GM12892 (cell line): ENCODE measurements around the gene GRB2.

Source experiments
- DNase-seq: peaks from one replicate; pipeline ENCODE4 v3.0.0; 2011; ENCODE audit not compliant: insufficient read length
- FAIRE-seq: peaks from 2 replicates; lab custom pipeline; 2011; peaks lifted over from hg19 to GRCh38; lab: Jason Lieb, UNC
- POLR2A ChIP-seq: IDR thresholded peaks from 2 replicates; pipeline ENCODE4 v1.6.1; 2011; ENCODE audit warnings: low read depth, low read length, control low read depth
- POLR2AphosphoS5 ChIP-seq: IDR thresholded peaks from 2 replicates; pipeline ENCODE4 v1.6.1; 2011; ENCODE audit warnings: low read depth, low read length, control low read depth
- TAF1 ChIP-seq: IDR thresholded peaks from 2 replicates; pipeline ENCODE4 v1.6.1; 2011; ENCODE audit warnings: low read depth, mild to moderate bottlenecking, control low read depth, low read length, borderline replicate concordance

GRB2 gene

GRCh38 chr17:75341784-75342486, 63.5 kb downstream of the GRB2 start:
- no peak for FAIRE-seq
- TF ChIP-seq TAF1 (no peak), POLR2AphosphoS5 (no peak), POLR2A (no peak)
- DNase-seq, result no peak

- no peak for FAIRE-seq
- TF ChIP-seq POLR2A (no peak), TAF1 (no peak), POLR2AphosphoS5 (no peak)
- DNase-seq, result no peak
These were observed 64.8 kb downstream of the GRB2 start for GRCh38 chr17:75340631-75341030.

- FAIRE-seq (no peak), DNase-seq (no peak)
- TF ChIP-seq POLR2AphosphoS5, result no peak
- TF ChIP-seq TAF1, result no peak
- no peak for TF ChIP-seq POLR2A
These were observed 65.5 kb downstream of the GRB2 start for GRCh38 chr17:75339971-75340370.

GRCh38 chr17:75338335-75338734, 67.1 kb downstream of the GRB2 start:
- FAIRE-seq, result peak; percentile 40
- no peak for DNase-seq
- TF ChIP-seq POLR2AphosphoS5 (no peak), POLR2A (no peak), TAF1 (no peak)

- FAIRE-seq, result no peak
These were observed 70.2 kb downstream of the GRB2 start for GRCh38 chr17:75335315-75335714.

GRCh38 chr17:75334723-75335122, 70.8 kb downstream of the GRB2 start:
- FAIRE-seq (no peak), DNase-seq (no peak)
- TF ChIP-seq POLR2AphosphoS5, result no peak
- no peak for TF ChIP-seq POLR2A
- no peak for TF ChIP-seq TAF1

More at GRCh38 chr17:75335315-75335714, 70.2 kb downstream of the GRB2 start:
- no peak for DNase-seq
- TF ChIP-seq POLR2AphosphoS5 (no peak), POLR2A (no peak), TAF1 (no peak)

GRCh38 chr17:75331671-75332070, 73.8 kb downstream of the GRB2 start:
- no peak for FAIRE-seq
- no peak for DNase-seq
- no peak for TF ChIP-seq POLR2AphosphoS5
- no peak for TF ChIP-seq POLR2A
- TF ChIP-seq TAF1, result no peak

GRCh38 chr17:75327757-75328156, 77.7 kb downstream of the GRB2 start:
- FAIRE-seq (no peak), DNase-seq (no peak)
- no peak for TF ChIP-seq POLR2A
- no peak for TF ChIP-seq POLR2AphosphoS5
- TF ChIP-seq TAF1, result no peak

- FAIRE-seq, result no peak
- no peak for TF ChIP-seq TAF1
- DNase-seq, result no peak
These were observed 79.1 kb downstream of the GRB2 start for GRCh38 chr17:75326226-75326848.

- DNase-seq (no peak), FAIRE-seq (peak; percentile 54)
- TF ChIP-seq POLR2AphosphoS5, result no peak
- TF ChIP-seq POLR2A, result no peak
- no peak for TF ChIP-seq TAF1
These were observed 79.7 kb downstream of the GRB2 start for GRCh38 chr17:75325827-75326225.

- no peak for TF ChIP-seq POLR2AphosphoS5
- FAIRE-seq (no peak), DNase-seq (no peak)
These were observed 80.1 kb downstream of the GRB2 start for GRCh38 chr17:75325348-75325747.

- DNase-seq, result no peak
- 0 out of 2 replicates have a peak, but pooled peaks have one; percentile 34 for TF ChIP-seq POLR2AphosphoS5
- TF ChIP-seq POLR2A, result no peak
- no peak for FAIRE-seq
These were observed 84.0 kb downstream of the GRB2 start for GRCh38 chr17:75321506-75321905.
